ENCODE measurements around the gene OR6B1.

Gene OR6B1

DNA sequence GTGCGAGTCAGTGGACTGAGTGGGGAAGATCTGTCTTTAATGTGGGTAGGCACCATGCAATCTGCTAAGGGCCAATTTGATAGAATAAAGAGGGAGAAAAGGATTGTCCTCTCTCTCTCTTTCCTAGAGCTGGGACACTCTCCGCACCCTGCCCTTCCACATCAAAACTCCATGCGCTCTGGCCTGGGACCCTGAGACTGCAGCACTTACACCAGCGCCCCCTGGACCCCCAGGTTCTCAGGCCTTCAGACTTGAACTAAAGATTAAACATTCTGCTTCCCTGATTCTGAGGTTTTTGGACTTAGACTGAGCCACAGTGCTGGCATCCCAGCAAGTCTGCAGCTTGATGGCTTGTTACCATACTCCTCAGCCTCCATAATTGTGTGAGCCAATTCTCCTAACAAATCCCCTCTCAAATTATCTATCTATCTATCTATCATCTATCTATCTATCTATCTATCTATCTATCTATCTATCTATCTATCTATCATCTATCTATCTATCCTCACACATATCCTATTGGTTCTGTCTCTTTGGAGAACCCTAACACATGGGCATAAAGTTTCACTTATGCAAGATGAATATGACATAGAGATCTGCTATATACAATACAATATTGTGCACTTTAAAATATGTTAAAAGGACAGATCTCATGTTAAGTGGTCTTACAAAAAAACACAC is 26.2 kb downstream of the OR6B1 start:
- Histone ChIP-seq H3K36me3 (no peaks in the 10 kb centered on the region), H3K27ac (no peak overlapping the region), H3K4me3 (ENCODE audit: low read depth, low read length) (no peak overlapping the region), H3K9me3 (ENCODE audit: severe bottlenecking) (no peaks in the 10 kb centered on the region), H3K27me3 (ENCODE audit: insufficient read depth, low read depth, severe bottlenecking) (no peaks in the 10 kb centered on the region)
- DNase-seq = no peak
- TF ChIP-seq CTCF (IDR thresholded peaks at IDR 0.05; ENCODE audit: low read depth, low read length) = no peak

DNA sequence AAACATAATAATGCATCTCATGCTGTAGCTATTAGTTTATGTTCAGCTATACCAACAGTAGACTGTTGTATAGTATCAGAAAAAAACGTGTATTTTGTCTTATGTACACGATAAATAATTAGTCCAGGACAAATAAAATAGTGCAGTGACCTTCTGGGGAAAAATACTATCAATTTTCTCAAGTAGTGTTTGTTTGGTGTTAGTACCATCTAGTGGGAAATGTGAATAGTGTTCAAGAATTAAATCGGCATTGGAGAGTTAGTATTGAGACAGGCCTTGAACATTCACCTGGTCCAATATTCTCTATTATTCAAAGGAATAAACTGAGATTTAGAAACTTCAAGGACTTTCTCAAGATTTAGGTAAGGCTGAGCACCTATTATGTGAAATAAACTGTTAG is 26.9 kb downstream of the OR6B1 start:
- DNase-seq = no peak
- TF ChIP-seq CTCF (IDR thresholded peaks at IDR 0.05; ENCODE audit: low read depth, low read length) = no peak
- Histone ChIP-seq H3K9me3 (ENCODE audit: severe bottlenecking) (no peaks in the 10 kb centered on the region), H3K27ac (no peak overlapping the region), H3K4me3 (ENCODE audit: low read depth, low read length) (no peak overlapping the region), H3K27me3 (ENCODE audit: insufficient read depth, low read depth, severe bottlenecking) (no peaks in the 10 kb centered on the region), H3K36me3 (no peaks in the 10 kb centered on the region)

GRCh38 chr7:144027974-144028373 is 27.9 kb downstream of the OR6B1 start:
- H3K27ac ChIP-seq = no peak overlapping the region
- H3K9me3 ChIP-seq (ENCODE audit: severe bottlenecking) = no peaks in the 10 kb centered on the region
- H3K36me3 ChIP-seq = no peaks in the 10 kb centered on the region
- no peak overlapping the region for H3K4me3 ChIP-seq (ENCODE audit: low read depth, low read length)
- no peaks in the 10 kb centered on the region for H3K27me3 ChIP-seq (ENCODE audit: insufficient read depth, low read depth, severe bottlenecking)
- TF ChIP-seq CTCF (IDR thresholded peaks at IDR 0.05; ENCODE audit: low read depth, low read length) = no peak
- no peak for DNase-seq

DNA sequence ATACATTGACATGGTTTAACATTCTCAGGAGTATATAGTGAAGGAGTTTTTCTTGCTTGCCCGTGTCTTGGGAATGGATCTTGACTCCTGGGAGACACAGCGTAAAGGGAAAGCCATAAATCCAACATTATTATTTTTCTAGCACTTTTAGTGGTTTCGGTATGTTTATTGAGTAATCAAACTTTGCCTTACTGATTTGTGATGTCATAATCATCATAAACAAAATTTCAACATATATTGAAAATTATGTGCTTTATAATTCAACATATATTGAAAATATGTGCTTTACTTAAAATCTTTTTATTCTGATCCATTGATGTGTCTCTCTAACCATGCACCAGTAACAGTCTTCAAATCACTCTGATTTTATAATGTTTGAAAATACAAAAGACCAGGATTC is 28.4 kb downstream of the OR6B1 start:
- Histone ChIP-seq H3K27ac (no peak overlapping the region), H3K36me3 (no peaks in the 10 kb centered on the region), H3K9me3 (ENCODE audit: severe bottlenecking) (no peaks in the 10 kb centered on the region), H3K27me3 (ENCODE audit: insufficient read depth, low read depth, severe bottlenecking) (no peaks in the 10 kb centered on the region), H3K4me3 (ENCODE audit: low read depth, low read length) (no peak overlapping the region)
- DNase-seq = no peak
- no peak for TF ChIP-seq CTCF (IDR thresholded peaks at IDR 0.05; ENCODE audit: low read depth, low read length)

- H3K9me3 ChIP-seq (ENCODE audit: severe bottlenecking) = no peaks in the 10 kb centered on the region
- H3K4me3 ChIP-seq (ENCODE audit: low read depth, low read length) = no peak overlapping the region
- no peaks in the 10 kb centered on the region for H3K27me3 ChIP-seq (ENCODE audit: insufficient read depth, low read depth, severe bottlenecking)
- no peaks in the 10 kb centered on the region for H3K36me3 ChIP-seq
- no peak for TF ChIP-seq CTCF (IDR thresholded peaks at IDR 0.05; ENCODE audit: low read depth, low read length)
- DNase-seq = no peak
- H3K27ac ChIP-seq = no peak overlapping the region
These were observed 32.4 kb downstream of the OR6B1 start for GRCh38 chr7:144032516-144032915.

All from WERI-Rb-1 (cell line).